AG08395 (cell line): Measurements from ENCODE around the gene EFCC1.
"Not testable (repeated sequence)": the region's sequence is repeated elsewhere in the genome, so short reads cannot be mapped to it uniquely, and the experiment has no call there.

ENCODE experiments used
- DNase-seq: peaks from one replicate; pipeline ENCODE4 v3.0.0; 2012; ENCODE audit warnings: mixed read lengths, low spot score

Gene EFCC1

DNA sequence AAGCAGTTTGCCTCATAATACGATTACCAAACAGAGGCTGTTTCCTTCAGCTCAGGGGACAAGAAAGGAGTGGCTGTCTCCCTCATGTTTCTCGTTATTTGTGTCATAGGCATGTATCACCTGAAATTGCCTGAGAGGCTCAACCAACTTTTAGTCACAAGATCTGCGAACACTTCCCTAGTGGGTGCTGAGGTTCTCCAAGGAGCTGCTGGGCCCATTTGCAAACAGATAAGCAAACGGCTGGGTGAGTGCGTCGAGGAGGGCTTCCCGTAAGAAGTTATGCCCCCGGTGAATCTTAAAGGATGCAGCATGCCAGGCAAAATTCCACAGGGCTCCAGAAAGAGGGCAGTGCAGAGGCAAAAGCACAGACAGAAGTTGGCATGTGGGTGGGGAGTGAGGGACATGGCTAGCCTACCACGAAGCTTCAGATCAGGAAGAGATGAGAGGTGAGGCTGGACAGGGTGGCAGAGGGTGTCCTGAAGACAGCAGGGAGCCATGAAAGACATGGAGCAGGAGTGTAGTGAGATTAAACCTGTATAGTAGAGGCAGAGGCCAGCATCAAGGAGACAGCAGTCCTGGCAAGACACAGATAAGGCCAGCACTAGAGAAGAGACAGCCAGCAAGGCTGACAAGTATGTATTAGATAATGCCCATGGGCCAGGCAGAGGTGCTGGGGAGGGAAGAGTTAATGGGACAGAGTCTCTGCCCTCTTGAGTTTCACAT lies 55.5 kb downstream of the EFCC1 start:
- no peak for DNase-seq

- DNase-seq: no peak
These were observed 56.1 kb downstream of the EFCC1 start for GRCh38 chr3:129057249-129057648.

DNA sequence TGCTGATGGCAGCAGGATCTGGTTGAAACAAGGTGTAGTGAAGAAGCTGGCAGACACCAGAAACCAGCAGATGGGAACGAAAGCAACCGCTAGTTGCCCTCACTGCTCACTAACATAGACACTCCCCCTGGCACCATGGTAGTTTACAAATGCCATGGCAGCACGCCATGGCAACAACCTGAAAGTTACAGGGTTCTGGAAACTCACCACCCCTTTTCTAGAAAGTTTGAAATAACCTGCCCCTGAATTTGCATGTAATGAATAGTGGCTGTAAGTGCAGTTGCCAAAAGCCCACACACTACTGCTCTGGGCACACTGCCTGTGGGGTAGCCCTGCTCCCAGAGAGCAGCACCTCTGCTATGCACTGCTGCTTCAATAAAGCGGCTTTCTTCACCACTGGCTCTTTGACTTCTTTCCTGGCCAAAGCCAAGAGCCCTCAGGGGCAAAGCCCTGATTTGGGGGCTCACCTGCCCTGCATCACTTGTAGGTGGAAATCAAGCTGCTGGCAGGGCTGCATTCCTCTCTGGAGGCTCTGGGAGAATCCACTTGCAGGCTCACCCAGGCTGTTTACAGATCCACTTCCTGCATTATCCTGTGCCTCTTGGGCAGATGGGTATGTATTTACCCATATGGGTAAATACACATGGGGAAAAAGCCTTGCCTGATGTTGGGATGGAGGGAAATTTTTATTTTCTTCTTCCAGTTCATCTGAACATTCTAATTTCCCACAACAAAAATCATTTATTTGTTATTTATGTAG lies 57.5 kb downstream of the EFCC1 start:
- no peak for DNase-seq

DNA sequence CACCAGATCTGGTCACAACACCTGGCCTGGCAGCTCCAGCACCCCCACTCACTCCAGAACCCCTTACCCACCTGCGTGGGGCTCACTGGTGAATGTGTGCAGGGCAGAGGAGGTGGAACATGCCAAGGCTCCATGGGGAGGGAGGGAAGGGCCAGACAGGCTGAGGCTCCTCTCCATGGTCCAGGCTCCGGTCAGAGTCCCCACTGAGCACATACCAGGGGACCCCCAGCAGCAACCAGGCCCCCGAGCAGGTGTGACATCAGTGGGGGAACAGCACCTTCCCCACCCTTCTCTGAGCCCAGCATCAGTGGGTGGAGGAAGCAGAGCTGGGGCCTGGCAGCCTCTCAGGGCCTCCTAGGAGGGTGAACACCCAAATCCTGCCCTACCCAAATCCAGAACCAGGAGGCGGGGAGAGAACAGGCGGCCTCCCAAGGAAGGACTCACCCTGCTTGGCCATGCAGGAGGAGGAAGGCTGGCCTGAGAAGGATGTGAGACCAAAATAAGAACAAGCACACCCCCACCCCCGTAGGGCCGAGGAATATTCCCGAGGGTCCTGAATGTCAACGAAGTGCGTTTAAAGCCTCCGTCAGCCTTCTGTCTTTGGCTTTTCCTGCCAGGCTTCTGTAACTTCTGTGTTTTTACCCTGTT lies 58.3 kb downstream of the EFCC1 start:
- DNase-seq: no peak

- no peak for DNase-seq
These were observed 59.3 kb downstream of the EFCC1 start, which contains the start of gene GP9 for GRCh38 chr3:129060276-129061022. Gene GP9 (plus strand): TSS chr3:129060779. CDS start chr3:129061740, 961 bp downstream.

DNA sequence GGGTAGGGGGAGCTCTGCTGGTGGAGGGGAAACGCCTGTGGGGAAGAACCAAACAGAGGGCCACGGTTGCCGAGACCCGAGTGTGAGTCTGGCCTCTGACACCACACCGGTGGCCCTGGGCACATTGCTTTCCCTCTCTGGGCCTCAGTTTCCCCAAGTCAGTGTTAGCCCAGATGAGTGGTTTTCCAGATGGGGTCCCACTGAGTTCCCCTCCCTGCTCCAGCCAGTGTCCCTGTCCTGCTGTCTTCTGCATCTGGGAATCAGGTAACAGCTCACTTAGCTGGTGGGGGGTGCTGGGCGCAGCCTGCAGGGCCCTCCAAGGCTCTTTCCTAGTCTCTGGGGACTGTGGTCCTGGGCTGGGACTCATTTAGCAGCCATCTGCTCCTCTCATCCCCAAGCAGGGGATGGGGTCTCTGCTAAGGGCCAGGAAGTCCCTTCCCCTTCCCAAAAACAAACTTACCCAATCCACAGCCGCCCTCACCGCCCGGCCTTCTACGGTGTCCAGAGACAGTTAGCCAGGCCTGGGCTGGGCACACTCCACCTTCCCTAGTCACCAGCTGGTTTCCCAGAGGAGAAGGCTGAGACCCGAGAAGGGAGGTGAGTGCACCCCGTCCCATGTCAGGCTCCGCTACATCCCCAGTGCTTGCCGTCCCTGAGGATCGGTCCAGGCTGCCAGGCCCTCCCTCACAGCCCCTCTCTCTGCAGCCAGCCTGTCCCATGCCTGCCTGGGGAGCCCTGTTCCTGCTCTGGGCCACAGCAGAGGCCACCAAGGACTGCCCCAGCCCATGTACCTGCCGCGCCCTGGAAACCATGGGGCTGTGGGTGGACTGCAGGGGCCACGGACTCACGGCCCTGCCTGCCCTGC lies 60.2 kb downstream of the EFCC1 start:
- DNase-seq: no peak

- no peak for DNase-seq
These were observed 61.1 kb downstream of the EFCC1 start for GRCh38 chr3:129061888-129062834.

- DNase-seq: no peak
These were observed 62.1 kb downstream of the EFCC1 start for GRCh38 chr3:129063091-129063640.

DNA sequence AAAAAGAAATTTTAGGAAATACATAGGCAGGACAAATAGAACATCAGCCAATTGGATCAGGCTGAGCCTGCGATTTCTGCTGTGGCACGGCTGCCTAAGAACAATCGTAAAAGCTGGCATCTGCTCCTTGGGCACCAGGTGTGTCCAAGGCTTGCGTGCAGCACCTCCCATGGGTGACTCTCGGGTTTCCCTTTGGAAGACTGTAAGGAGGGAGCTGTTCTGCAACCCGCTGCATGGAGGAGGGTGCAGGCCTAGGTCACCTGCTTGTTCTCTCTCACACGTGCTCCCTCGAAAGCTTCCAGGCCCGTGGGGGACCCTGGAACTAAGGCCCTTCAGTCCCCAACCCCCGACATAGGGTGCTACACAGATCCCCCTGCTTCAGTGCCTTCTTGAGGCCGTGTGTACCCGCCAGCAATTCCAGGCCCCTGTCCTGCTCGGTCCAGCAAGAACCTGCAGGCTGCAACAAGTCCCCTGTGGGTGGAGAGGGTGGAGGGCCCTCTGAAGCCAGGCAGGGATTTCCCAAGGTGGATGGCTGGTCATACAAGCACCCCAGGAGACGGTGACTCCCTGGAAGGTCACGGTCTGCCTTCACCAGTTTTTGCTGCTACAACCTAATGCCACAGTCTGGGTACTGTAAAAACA lies 62.9 kb downstream of the EFCC1 start:
- DNase-seq: no peak

GRCh38 chr3:129065016-129065719 lies 64.1 kb downstream of the EFCC1 start:
- no peak for DNase-seq

GRCh38 chr3:129065720-129066073 lies 64.6 kb downstream of the EFCC1 start:
- DNase-seq: no peak

- DNase-seq: not testable (repeated sequence)
These were observed 66.6 kb downstream of the EFCC1 start for GRCh38 chr3:129067719-129068118.

DNA sequence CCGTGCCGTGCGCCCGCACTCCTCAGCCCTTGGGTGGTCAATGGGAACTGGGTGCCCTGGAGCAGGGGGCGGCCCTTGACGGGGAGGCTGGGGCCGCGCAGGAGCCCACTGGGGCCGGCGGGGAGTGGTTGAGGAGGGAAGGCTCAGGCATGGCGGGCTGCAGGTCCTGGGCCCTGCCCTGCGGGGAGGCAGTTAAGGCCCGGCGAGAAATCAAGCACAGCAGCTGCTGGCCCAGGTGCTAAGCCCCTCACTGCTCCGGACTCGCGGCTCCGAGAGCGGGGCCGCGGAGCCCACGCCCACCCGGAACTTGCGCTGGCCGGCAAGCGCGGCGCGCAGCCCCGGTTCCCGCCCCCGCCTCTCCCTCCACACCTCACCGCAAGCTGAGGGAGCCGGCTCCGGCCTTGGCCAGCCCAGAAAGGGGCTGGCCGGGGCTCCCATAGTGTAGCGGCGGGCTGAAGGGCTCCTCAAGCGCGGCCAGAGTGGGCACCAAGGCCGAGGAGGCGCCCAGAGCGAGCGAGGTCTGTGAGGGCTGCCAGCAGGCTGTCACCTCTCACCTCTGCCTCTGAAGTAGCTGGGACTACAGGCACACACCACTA lies 67.3 kb downstream of the EFCC1 start:
- no peak for DNase-seq

GRCh38 chr3:129069313-129070085 lies 68.4 kb downstream of the EFCC1 start:
- not testable (repeated sequence) for DNase-seq

- no peak for DNase-seq
These were observed 69.2 kb downstream of the EFCC1 start for GRCh38 chr3:129070086-129070885.

DNA sequence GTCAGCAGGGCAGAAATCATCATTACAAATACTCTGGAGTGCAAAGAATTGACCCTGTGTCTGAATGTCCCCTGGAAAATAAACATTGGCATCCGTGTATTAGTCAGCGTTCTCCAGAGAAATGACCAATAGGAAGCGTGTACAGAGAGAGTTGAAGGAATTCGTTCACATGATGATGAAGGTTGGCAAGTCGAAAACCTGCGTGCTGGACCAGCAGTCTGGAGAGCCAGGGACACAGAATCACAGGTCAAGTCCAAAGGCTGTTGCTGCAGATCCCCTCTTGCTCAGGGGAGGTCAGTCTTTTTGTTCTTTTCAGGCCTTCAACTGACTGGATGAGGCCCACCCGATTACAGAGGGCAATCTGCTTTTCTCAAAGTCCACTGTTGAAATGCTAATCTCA lies 76.1 kb downstream of the EFCC1 start:
- DNase-seq: no peak

GRCh38 chr3:129078510-129078909 lies 77.4 kb downstream of the EFCC1 start:
- DNase-seq: no peak
